GM12878 (cell line): Measurements from ENCODE around the gene AFAP1. TPM values are rescaled to one million over a fixed set of nuclear protein-coding genes. Genes with fewer than 3 reads are reported as not detected.

ENCODE experiments used
- ATAC-seq: fragments of 200-7000 bp; cut with Tn5 transposase; 3 replicates; pipeline ENCODE4 v1.9.1; 2020; ENCODE audit warnings: mild to moderate bottlenecking, moderate library complexity
- BruUV-seq: library from RNA; stranded (reverse); fragments of 400-500 nt; replicated peaks from 2 replicates; lab custom pipeline; 2021; lab: Mats Ljungman, UMichigan
- CTCF ChIA-PET: fragments of 300-600 bp; sonication (Branson Sonifier 250); formaldehyde crosslinking; extraction: SDS; loops from one replicate; lab custom pipeline; 2021; ENCODE audit warnings: inconsistent platforms; lab: Yijun Ruan, JAX
- POLR2A ChIA-PET: fragments of 350-600 bp; formaldehyde crosslinking; extraction: SDS; loops from one replicate; lab custom pipeline; 2021; ENCODE audit warnings: inconsistent platforms; lab: Charles Lee
- RAD21 ChIA-PET: fragments of 300-600 bp; sonication (Branson Sonifier 250); formaldehyde crosslinking; loops from one replicate; lab custom pipeline; 2023; ENCODE audit warnings: antibody characterized with exemption; ENCODE audit not compliant: unreplicated experiment; lab: Charles Lee
- SMC1A ChIA-PET: fragments of 300-600 bp; sonication (Branson Sonifier 250); formaldehyde crosslinking; loops from one replicate; lab custom pipeline; 2023; ENCODE audit not compliant: unreplicated experiment, uncharacterized antibody; lab: Charles Lee
- DNase-seq: peaks from one replicate; pipeline ENCODE4 v3.0.0-alpha.2; 2011; ENCODE audit warnings: low read depth, low spot score
- FAIRE-seq: peaks from 3 replicates; lab custom pipeline; 2011; peaks lifted over from hg19 to GRCh38; lab: Jason Lieb, UNC
- H2AFZ ChIP-seq: 2 replicates; pipeline ENCODE4 v1.6.0; 2011; ENCODE audit warnings: low read depth, low read length, control low read depth; ENCODE audit not compliant: control insufficient read depth
- H3K27ac ChIP-seq: 2 replicates; pipeline ENCODE4 v1.5.1; 2011; ENCODE audit warnings: control low read depth; ENCODE audit not compliant: control insufficient read depth, insufficient read depth
- H3K27me3 ChIP-seq, 2 experiments: replicated peaks in 1 of 2; 2 replicates each; pipeline versions ENCODE4 v1.6.0 to v1.6.1; 2011; ENCODE audit warnings: low read length in 1 of 2; ENCODE audit not compliant: control insufficient read depth in 2 of 2, insufficient read depth in 2 of 2
- H3K36me3 ChIP-seq, 2 experiments: 2 replicates each; pipeline ENCODE4 v1.5.1; 2011; ENCODE audit warnings: low read length in 1 of 2; ENCODE audit not compliant: control insufficient read depth in 2 of 2, insufficient read depth in 2 of 2
- H3K4me1 ChIP-seq: 2 replicates; pipeline ENCODE4 v1.6.1; 2011; ENCODE audit warnings: mild to moderate bottlenecking, low read length, moderate library complexity, mixed read lengths; ENCODE audit not compliant: control insufficient read depth, insufficient read depth
- H3K4me2 ChIP-seq: 2 replicates; pipeline ENCODE4 v1.6.0; 2011; ENCODE audit warnings: control low read depth; ENCODE audit not compliant: control insufficient read depth, insufficient read depth
- H3K4me3 ChIP-seq: fragments of 200-600 bp; sonication (generic); 2 replicates; pipeline ENCODE4 v1.5.1; 2016
- H3K79me2 ChIP-seq: 2 replicates; pipeline ENCODE4 v1.6.0; 2011; ENCODE audit warnings: low read length; ENCODE audit not compliant: control insufficient read depth, insufficient read depth
- H3K9ac ChIP-seq: 2 replicates; pipeline ENCODE4 v1.8.0; 2011; ENCODE audit warnings: low read length, control low read depth, mixed read lengths; ENCODE audit not compliant: control insufficient read depth, insufficient read depth
- H3K9me3 ChIP-seq: replicated peaks from 3 replicates; pipeline ENCODE4 v1.5.1; 2011; ENCODE audit warnings: mild to moderate bottlenecking, low read length; ENCODE audit not compliant: control insufficient read depth, insufficient read depth
- H4K20me1 ChIP-seq: 2 replicates; pipeline ENCODE4 v1.6.0; 2011; ENCODE audit not compliant: control insufficient read depth, insufficient read depth
- SP1 ChIP-seq: IDR thresholded peaks from one replicate; pipeline ENCODE4 v1.6.1; 2011; ENCODE audit warnings: low read depth, low read length
- SUZ12 ChIP-seq: fragments of 200-600 bp; sonication (generic); IDR thresholded peaks from one replicate; pipeline ENCODE4 v1.6.1; 2018; ENCODE audit warnings: antibody characterized with exemption, mild to moderate bottlenecking; ENCODE audit not compliant: unreplicated experiment
- TAF1 ChIP-seq: IDR thresholded peaks from 2 replicates; pipeline ENCODE4 v1.6.1; 2011; ENCODE audit warnings: mild to moderate bottlenecking, low read depth, low read length, borderline replicate concordance
- ZNF622 ChIP-seq: fragments of 450-650 bp; IDR thresholded peaks from 2 replicates; pipeline ENCODE4 v1.6.1; 2017; ENCODE audit warnings: mild to moderate bottlenecking, inconsistent platforms
- WGBS: methylation state at CpG from one replicate; pipeline ENCODE4 v1.1.6; 2016; ENCODE audit warnings: low lambda C conversion rate; ENCODE audit not compliant: insufficient replicate concordance, insufficient coverage; ENCODE audit errors: missing lambda C conversion rate; 5-methylcytosine and 5-hydroxymethylcytosine counted together
- in situ Hi-C: fragments of 300-500 bp; cut with MboI; formaldehyde crosslinking; loops from 9 replicates; pipeline ENCODE4 v1.14.3; 2018; ENCODE audit warnings: mixed read lengths
- intact Hi-C: fragments of 100-400 bp; cut with micrococcal nuclease; formaldehyde crosslinking; loops from one replicate; pipeline ENCODE4 v1.14.2; 2022; ENCODE audit not compliant: unreplicated experiment
- polyA plus RNA-seq, 11 experiments: library from polyadenylated mRNA; depleted of rRNA in 4 of 11; unstranded in 6 of 11; stranded (reverse) in 5 of 11; fragments of >200 nt; fragmentation: Nextera tagmentation in 4 of 11; fragmentation: Illumina TruSeq in 1 of 11; extraction: Ambion mirVana in 4 of 11; extraction: Trizol in 1 of 11; gene quantifications; 1 replicate in 1 of 11; 2 replicates in 10 of 11; pipeline versions ENCODE4 v1.2.1 to v1.2.3, GENCODE V29; 2011 to 2016; ENCODE audit warnings: inconsistent platforms in 2 of 11, missing spikeins in 2 of 11, low read depth in 1 of 11
- total RNA-seq, 4 experiments: library from RNA; depleted of rRNA in 3 of 4; stranded (reverse); fragments of >200 nt in 3 of 4; fragmentation: Illumina TruSeq in 1 of 4; extraction: Trizol in 1 of 4; gene quantifications; 2 replicates each; pipeline versions ENCODE4 v1.2.1 to v1.2.3, GENCODE V29; 2013 to 2021
- TF ChIP-seq, protein P1 (sequence below): fragments of 450-650 bp; formaldehyde crosslinking; IDR thresholded peaks from 2 replicates; pipeline ENCODE4 v1.5.0; 2022; ENCODE audit warnings: mild to moderate bottlenecking, missing genetic modification characterization
- TF ChIP-seq, protein P2 (sequence below): fragments of 450-650 bp; IDR thresholded peaks from 2 replicates; pipeline ENCODE4 v1.6.1; 2018; ENCODE audit warnings: mild to moderate bottlenecking, low read depth, moderate library complexity; ENCODE audit not compliant: partially characterized antibody
- TF ChIP-seq, protein P3 (sequence below): fragments of 150-350 bp; IDR thresholded peaks from 2 replicates; pipeline ENCODE4 v1.6.1; 2014; ENCODE audit warnings: mild to moderate bottlenecking, low read depth, low read length
- TF ChIP-seq, protein P4 (sequence below): fragments of 450-650 bp; IDR thresholded peaks from 2 replicates; pipeline ENCODE4 v1.6.1; 2017; ENCODE audit warnings: mild to moderate bottlenecking, moderate library complexity
- TF ChIP-seq, protein P5 (sequence below): IDR thresholded peaks from 2 replicates; pipeline ENCODE4 v1.6.1; 2011; ENCODE audit warnings: mild to moderate bottlenecking, low read depth, low read length, moderate library complexity; ENCODE audit not compliant: insufficient replicate concordance

Gene AFAP1
- total and polyA plus RNA-seq, 10 of the 15 experiments (the other 5 are each of a cell fraction or from before 2014, with no cell fraction given): 0.02 to 0.23 (median 0.09) TPM; not detected in 1

DNA sequence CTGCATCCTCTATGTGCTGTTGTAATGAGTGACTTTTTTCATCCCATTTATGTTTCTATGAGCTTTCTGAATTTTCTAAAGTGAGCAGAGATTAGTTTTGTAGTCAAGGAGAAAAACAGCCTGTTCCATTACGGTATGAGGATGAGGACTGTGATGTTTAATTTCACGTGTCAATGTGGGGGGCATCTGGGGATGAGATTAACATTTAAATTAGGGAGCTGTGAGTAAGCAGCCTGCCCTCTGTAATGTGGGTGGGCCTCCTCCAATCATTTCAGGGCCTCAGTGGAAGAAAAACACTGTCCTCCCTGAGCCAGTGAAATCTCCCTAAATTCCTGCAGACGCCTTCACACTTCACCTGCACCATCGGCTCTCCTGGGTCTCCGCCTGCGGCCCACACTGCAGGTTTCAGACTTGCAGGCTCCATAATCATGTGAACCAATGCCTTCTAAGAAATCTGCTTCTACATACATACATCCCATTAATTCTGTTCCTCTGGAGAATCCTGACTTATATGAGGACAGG lies 121.7 kb downstream of the AFAP1 start:
- Histone ChIP-seq H2AFZ (no peak overlapping the region), H4K20me1 (no peaks in the 10 kb centered on the region), H3K4me1 (no peaks in the 10 kb centered on the region), H3K4me3 (no peak overlapping the region), H3K36me3 (no peaks in the 10 kb centered on the region), H3K9ac (no peak overlapping the region), H3K9me3 (no peaks in the 10 kb centered on the region), H3K27ac (no peak overlapping the region), H3K4me2 (no peak overlapping the region), H3K79me2 (no peaks in the 10 kb centered on the region), H3K27me3 (peaks cover 0 to 2% of the 10 kb centered on the region in 2 experiments; a peak in 3 of 4 replicates)
- no TSS peak for BruUV-seq
- SMC1A ChIA-PET: interaction anchor here (0.6 kb wide), 2 partner anchors 78 to 377 kb away, joined by 4 read pairs; no protein-coding TSS in a partner anchor
- intact Hi-C loops (no loop called here), in situ Hi-C loops (no loop called here)
- POLR2A ChIA-PET: no interaction called here
- DNase-seq (no peak), FAIRE-seq (no peak), ATAC-seq (no peak)
- WGBS: 26% methylated on average over 6 of the region's 6 CpGs
- CTCF ChIA-PET: interaction anchor here (1.2 to 1.4 kb wide), 2 partner anchors 11 to 13 kb away, joined by 3 to 4 read pairs; no protein-coding TSS in a partner anchor
- RAD21 ChIA-PET: no interaction called here
- TF ChIP-seq TAF1 (no peak), SP1 (no peak), SUZ12 (no peak), ZNF622 (no peak)
- TF ChIP-seq, protein P1, sequence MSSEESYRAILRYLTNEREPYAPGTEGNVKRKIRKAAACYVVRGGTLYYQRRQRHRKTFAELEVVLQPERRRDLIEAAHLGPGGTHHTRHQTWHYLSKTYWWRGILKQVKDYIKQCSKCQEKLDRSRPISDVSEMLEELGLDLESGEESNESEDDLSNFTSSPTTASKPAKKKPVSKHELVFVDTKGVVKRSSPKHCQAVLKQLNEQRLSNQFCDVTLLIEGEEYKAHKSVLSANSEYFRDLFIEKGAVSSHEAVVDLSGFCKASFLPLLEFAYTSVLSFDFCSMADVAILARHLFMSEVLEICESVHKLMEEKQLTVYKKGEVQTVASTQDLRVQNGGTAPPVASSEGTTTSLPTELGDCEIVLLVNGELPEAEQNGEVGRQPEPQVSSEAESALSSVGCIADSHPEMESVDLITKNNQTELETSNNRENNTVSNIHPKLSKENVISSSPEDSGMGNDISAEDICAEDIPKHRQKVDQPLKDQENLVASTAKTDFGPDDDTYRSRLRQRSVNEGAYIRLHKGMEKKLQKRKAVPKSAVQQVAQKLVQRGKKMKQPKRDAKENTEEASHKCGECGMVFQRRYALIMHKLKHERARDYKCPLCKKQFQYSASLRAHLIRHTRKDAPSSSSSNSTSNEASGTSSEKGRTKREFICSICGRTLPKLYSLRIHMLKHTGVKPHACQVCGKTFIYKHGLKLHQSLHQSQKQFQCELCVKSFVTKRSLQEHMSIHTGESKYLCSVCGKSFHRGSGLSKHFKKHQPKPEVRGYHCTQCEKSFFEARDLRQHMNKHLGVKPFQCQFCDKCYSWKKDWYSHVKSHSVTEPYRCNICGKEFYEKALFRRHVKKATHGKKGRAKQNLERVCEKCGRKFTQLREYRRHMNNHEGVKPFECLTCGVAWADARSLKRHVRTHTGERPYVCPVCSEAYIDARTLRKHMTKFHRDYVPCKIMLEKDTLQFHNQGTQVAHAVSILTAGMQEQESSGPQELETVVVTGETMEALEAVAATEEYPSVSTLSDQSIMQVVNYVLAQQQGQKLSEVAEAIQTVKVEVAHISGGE (CRISPR knock-in tag): no peak
- TF ChIP-seq, protein P2, sequence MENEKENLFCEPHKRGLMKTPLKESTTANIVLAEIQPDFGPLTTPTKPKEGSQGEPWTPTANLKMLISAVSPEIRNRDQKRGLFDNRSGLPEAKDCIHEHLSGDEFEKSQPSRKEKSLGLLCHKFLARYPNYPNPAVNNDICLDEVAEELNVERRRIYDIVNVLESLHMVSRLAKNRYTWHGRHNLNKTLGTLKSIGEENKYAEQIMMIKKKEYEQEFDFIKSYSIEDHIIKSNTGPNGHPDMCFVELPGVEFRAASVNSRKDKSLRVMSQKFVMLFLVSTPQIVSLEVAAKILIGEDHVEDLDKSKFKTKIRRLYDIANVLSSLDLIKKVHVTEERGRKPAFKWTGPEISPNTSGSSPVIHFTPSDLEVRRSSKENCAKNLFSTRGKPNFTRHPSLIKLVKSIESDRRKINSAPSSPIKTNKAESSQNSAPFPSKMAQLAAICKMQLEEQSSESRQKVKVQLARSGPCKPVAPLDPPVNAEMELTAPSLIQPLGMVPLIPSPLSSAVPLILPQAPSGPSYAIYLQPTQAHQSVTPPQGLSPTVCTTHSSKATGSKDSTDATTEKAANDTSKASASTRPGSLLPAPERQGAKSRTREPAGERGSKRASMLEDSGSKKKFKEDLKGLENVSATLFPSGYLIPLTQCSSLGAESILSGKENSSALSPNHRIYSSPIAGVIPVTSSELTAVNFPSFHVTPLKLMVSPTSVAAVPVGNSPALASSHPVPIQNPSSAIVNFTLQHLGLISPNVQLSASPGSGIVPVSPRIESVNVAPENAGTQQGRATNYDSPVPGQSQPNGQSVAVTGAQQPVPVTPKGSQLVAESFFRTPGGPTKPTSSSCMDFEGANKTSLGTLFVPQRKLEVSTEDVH: no peak
- TF ChIP-seq, protein P3, sequence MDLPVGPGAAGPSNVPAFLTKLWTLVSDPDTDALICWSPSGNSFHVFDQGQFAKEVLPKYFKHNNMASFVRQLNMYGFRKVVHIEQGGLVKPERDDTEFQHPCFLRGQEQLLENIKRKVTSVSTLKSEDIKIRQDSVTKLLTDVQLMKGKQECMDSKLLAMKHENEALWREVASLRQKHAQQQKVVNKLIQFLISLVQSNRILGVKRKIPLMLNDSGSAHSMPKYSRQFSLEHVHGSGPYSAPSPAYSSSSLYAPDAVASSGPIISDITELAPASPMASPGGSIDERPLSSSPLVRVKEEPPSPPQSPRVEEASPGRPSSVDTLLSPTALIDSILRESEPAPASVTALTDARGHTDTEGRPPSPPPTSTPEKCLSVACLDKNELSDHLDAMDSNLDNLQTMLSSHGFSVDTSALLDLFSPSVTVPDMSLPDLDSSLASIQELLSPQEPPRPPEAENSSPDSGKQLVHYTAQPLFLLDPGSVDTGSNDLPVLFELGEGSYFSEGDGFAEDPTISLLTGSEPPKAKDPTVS: no peak
- TF ChIP-seq, protein P4, sequence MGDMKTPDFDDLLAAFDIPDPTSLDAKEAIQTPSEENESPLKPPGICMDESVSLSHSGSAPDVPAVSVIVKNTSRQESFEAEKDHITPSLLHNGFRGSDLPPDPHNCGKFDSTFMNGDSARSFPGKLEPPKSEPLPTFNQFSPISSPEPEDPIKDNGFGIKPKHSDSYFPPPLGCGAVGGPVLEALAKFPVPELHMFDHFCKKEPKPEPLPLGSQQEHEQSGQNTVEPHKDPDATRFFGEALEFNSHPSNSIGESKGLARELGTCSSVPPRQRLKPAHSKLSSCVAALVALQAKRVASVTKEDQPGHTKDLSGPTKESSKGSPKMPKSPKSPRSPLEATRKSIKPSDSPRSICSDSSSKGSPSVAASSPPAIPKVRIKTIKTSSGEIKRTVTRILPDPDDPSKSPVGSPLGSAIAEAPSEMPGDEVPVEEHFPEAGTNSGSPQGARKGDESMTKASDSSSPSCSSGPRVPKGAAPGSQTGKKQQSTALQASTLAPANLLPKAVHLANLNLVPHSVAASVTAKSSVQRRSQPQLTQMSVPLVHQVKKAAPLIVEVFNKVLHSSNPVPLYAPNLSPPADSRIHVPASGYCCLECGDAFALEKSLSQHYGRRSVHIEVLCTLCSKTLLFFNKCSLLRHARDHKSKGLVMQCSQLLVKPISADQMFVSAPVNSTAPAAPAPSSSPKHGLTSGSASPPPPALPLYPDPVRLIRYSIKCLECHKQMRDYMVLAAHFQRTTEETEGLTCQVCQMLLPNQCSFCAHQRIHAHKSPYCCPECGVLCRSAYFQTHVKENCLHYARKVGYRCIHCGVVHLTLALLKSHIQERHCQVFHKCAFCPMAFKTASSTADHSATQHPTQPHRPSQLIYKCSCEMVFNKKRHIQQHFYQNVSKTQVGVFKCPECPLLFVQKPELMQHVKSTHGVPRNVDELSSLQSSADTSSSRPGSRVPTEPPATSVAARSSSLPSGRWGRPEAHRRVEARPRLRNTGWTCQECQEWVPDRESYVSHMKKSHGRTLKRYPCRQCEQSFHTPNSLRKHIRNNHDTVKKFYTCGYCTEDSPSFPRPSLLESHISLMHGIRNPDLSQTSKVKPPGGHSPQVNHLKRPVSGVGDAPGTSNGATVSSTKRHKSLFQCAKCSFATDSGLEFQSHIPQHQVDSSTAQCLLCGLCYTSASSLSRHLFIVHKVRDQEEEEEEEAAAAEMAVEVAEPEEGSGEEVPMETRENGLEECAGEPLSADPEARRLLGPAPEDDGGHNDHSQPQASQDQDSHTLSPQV: no peak
- TF ChIP-seq, protein P5, sequence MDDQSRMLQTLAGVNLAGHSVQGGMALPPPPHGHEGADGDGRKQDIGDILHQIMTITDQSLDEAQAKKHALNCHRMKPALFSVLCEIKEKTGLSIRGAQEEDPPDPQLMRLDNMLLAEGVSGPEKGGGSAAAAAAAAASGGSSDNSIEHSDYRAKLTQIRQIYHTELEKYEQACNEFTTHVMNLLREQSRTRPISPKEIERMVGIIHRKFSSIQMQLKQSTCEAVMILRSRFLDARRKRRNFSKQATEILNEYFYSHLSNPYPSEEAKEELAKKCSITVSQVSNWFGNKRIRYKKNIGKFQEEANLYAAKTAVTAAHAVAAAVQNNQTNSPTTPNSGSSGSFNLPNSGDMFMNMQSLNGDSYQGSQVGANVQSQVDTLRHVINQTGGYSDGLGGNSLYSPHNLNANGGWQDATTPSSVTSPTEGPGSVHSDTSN: no peak
